ENCODE results near the gene ADAMTS8.

- TF ChIP-seq POLR2AphosphoS5 (IDR thresholded peaks at IDR 0.05; ENCODE audit: low read depth, low read length) = no peak
- no peak for TF ChIP-seq REST (IDR thresholded peaks at IDR 0.05; ENCODE audit: insufficient read depth in 1 of 2, low read depth in 2 of 2, low read length in 2 of 2)
Observed at GRCh38 chr11:130405428-130405827, 23.0 kb downstream of the ADAMTS8 start.

Measured in PFSK-1 (cell line).